DMS 273 treated with DMSO at 0.1 percent for 48 hours (cell line): ENCODE results near the gene AVEN.
"Not testable (repeated sequence)": the region's sequence is repeated elsewhere in the genome, so short reads cannot be mapped to it uniquely, and the experiment has no call there.

Experiments
- DNase-seq: peaks from one replicate; lab custom pipeline; 2025; lab: John Stamatoyannopoulos, UW

The AVEN gene

DNA sequence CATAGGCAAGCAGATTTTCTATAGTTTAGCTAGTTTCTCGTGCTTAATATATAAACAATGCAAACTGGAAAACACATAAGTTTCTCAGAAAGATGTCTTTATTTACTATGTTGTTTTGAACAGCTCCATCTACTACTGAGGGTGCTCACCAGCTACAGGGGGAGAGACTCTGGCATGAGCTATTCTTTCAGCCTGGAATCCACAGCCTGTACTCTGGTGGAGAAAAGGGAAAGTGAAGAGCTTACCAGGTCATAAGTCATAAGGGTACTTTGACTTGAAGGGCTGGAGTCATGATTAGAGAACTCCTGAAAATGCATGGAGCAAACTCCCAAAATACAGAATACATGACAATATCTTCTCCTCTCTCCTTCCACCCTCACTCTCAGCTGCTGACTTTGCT lies 4.4 kb upstream of the AVEN start:
- no peak for DNase-seq

- no peak for DNase-seq
These were observed 748 bp upstream of the AVEN start for GRCh38 chr15:34039790-34040113.

DNA sequence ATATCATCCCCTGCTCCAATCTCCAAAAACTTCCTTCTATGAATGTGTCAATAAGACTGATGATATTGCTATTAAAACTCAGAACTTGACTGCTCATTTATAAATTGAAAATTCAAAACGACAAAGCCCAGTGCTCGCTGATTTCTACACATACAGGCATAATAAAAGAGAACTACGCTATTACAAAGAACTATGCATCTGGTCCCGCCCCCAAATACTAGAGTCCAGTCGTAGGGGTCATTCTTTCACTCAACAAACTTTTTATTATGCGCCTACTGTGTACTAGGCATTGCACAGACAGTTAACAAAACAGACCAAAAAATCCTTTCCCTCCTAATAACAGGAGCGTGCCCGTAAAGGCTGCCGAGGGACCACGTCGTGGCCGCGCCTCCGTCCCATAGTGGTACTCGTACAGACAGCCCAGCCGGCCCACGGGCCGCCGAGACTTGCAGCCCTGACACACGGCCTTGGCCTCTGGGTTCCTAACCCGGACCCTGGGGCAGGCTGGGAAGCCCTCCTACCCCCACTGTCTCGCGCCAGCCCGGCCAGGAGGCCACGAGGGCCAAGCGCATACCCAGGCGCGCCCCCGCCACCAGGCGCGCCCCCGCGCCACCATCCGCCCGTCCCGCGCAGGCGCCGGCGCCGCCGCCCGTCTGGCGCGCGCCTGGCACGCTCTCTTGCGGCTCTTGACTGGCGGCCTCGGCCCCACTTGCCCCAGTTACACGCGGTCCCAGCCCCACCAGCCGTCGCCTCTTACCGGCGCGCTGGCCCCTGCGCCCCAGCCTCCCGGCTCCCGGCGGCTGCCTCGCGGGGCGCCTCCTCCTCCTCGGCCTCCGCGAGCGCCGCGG lies 757 bp downstream of the AVEN start:
- DNase-seq, result peak; percentile 26

DNA sequence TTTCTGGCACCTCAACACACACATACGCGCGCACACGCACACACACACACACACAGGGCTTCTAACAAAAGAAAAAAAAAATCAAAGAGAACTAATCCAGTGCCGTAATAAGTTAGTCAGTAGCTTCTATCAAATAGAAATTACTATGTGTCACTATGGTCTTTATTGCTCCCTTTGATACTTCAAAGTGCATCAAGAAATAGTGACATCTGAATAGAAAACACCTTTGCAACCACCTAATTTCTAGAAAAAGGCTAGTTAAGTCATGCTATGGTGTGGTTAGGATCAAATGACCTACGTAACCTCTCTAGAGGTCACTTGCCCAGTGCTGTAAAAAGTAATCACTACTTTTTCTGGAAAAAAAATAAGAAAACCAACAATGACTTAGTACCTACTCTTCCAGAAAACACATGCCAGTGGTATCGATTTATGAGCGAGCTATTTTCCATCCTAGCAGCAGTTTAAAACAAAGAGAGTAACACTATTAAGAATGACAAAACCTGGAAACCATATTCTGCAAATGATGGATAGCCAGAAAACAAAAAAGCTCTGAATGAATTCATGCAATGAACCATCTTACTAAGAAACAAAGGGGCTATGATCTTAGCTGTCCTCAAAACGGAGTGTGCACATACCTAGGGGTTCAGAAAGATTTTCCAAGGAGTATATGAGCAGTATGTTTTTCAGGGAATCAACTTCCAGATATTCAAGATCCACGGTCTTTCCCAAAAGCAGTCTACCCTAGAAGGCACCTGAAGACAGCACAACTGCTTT lies 6.8 kb downstream of the AVEN start:
- DNase-seq, result no peak

DNA sequence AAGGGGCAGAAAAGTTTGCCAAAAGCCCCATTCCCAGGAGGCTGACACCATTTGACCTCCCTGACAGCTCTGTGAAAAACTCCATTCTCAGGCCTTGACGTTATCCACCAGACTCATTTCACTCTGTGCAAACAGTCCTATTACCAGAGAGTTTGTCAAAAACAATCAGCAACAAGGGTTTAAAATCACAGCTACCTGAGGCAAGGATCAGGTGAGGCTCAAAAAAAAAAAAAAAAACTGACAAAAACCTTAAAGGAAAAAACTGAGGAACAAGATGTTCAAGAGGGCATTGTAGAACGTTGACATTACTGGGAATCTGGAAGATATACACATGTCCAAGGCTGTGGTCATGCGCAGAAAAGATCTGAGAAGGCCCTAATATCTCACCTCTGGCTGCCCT lies 11.4 kb downstream of the AVEN start:
- DNase-seq, result no peak

- no peak for DNase-seq
These were observed 13.8 kb downstream of the AVEN start for GRCh38 chr15:34025252-34025651.

GRCh38 chr15:34023907-34024306 lies 15.1 kb downstream of the AVEN start:
- no peak for DNase-seq

- DNase-seq, result no peak
These were observed 19.5 kb downstream of the AVEN start for GRCh38 chr15:34019369-34019990.

DNA sequence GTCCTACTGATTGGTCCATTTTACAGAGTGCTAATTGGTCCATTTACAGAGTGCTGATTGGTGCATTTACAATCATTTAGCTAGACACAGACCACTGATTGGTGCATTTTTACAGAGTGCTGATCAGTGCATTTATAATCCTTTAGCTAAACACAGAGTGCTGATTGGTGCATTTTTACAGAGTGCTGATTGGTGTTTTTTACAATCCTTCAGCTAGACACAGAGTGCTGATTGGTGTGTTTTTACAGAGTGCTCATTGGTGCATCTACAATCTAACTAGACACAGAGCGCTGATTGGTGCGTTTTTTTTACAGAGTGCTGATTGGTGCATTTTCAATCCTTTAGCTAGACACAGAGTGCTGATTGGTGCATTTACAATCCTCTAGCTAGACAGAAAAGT lies 20.3 kb downstream of the AVEN start:
- DNase-seq, result not testable (repeated sequence)

- DNase-seq, result no peak
These were observed 20.9 kb downstream of the AVEN start for GRCh38 chr15:34018021-34018645.

GRCh38 chr15:34014556-34014955 lies 24.4 kb downstream of the AVEN start:
- no peak for DNase-seq

DNA sequence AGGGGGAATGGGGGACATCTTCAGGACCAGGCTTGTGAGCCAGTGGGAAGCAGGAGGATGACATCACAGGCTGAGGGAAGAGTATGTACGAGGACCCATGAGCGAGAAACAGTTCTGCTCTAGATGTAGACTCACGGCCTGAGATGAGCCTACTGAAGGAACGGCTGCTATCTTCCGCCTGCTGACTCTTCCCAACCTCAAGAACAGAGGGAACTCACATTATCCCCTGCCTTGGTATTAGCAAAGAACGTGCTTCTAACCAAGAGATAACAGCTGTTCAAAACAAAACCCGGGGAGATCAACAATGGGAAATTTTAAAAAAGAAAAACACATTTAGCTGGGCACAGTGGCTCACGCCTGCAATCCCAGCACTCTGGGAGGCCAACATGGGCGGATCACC lies 25.3 kb downstream of the AVEN start:
- no peak for DNase-seq

DNA sequence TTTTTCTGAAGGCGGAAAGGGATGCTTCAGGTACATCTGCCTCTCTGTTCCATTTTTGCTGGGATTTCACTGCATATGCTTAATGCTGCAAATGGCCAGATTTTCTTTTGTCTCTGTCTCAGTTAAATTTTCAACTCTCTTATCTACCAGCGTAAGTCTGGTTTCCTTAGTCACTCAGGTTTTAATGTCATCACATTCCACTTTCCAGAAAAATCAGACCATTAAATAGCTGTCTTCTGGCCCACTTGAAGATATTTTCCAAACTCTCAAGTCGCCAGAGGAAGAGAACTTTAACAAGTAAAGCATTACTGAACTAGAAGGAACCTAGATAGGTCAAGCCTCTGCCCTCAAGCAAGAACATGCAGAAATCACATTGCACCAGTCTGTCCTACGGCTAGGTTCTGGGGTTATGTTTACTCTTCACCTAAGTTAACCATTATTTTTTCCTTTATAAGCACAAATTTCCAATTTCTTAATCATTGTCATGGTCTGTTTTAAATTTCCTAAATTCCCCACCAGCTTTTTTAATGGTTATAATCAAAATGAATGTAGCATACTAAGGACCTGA lies 26.5 kb downstream of the AVEN start:
- DNase-seq, result no peak

GRCh38 chr15:34011481-34011880 lies 27.5 kb downstream of the AVEN start:
- DNase-seq, result no peak

DNA sequence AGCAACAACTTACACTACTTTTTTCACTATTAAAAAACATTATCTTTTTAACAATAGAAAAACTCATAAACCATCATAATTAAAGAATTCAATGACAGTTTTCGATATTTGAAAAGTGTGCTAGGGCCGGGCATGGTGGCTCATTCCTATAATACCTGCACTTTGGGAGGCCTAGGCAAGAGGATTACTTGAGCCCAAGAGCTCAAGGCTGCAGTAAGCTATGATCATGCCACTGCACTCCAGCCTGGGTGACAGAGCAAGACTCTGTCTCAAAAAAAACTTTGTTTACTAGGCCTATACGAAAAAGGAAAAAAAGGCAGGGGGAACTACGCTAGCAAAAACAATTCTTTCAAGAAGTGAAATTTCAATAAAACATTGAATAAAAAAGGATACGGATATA lies 28.1 kb downstream of the AVEN start:
- no peak for DNase-seq

- DNase-seq, result no peak
These were observed 29.3 kb downstream of the AVEN start for GRCh38 chr15:34009656-34010055.

GRCh38 chr15:34006381-34006780 lies 32.6 kb downstream of the AVEN start:
- no peak for DNase-seq

GRCh38 chr15:34001536-34001935 lies 37.5 kb downstream of the AVEN start:
- no peak for DNase-seq

DNA sequence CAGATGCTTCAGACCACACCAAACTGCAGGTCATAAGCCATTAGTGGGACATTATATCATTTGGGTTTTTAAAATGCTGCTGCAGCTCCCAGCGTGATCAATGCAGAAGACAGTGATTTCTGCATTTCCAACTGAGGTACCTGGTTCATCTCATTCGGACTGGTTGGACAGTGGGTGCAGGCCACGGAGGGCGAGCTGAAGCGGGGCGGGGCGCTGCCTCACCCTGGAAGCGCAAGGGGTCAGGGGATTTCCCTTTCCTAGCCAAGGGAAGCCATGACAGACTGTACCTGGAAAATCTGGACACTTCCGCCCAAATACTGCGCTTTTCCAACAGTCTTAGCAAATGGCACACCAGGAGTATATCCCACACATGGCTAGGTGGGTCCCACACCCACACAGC lies 43.3 kb downstream of the AVEN start:
- not testable (repeated sequence) for DNase-seq

DNA sequence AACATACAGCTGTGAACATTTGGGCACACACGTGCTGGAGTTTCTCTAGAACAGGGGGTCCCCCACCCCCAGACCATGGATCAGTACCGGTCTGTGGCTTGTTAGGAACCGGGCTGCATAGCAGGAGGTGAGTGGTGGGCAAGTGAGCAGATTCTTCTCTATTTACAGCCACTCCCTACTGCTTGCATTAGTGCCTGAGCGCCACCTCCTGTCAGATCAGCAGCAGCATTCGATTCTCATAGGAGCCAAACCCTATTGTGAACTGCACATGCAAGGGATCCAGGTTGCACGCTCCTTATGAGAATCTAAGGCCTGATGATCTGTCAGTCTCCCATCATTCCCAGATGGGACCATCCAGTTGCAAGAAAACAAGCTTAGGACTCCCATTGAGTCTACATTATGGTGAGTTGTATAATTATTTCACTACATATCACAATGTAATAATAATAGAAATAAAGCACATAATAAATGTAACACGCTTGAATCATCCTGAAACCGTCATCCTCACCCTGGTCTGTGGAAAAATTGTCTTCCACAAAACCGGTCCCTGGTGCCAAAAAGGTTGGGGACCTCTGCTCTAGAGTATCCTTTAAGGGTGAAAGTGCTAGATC lies 44.9 kb downstream of the AVEN start:
- DNase-seq, result no peak

DNA sequence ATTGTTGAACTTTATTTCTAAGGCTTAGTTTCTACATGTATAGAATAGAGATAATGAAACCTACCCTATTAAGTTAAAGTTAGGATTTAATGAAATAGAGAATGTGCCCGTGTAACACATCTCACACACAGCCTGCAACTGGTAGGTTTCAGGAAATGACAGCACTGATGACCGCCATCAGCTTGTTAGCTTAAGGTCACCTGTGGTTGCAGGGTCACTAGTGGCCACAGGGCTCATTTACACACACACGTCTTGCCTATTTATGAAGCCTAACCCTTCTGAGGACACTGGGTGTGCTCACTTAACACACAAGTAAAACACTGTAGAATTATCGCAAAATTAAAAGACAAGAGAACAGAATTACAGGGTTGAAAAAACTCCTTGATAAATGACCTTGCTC lies 50.6 kb downstream of the AVEN start:
- no peak for DNase-seq

DNA sequence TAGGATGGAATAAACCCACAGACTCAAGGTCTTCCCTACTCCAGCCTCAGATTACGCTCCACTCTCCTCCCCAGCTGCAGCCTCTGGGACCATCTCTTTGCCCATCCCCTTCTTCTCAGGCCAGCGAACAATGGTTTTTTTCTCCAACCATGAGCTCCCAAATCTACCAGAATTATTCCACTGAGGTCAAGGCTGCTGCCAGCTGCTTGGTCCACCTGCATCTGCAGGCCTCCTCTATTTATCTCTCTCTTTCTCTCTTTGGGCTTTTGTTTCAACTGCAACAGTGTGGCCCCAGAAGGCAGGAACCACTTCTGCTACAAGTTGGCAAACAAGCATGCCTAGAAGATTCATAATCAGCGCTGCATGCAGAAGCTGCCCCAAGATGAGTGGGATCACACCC lies 51.6 kb downstream of the AVEN start:
- no peak for DNase-seq
